GM12878 (cell line): ENCODE results near the gene CAPN10. TPM values are rescaled to one million over a fixed set of nuclear protein-coding genes. Genes with fewer than 3 reads are reported as not detected.

Source experiments
- ATAC-seq: fragments of 200-7000 bp; cut with Tn5 transposase; 3 replicates; pipeline ENCODE4 v1.9.1; 2020; ENCODE audit warnings: mild to moderate bottlenecking, moderate library complexity
- BruUV-seq: library from RNA; stranded (reverse); fragments of 400-500 nt; replicated peaks from 2 replicates; lab custom pipeline; 2021; lab: Mats Ljungman, UMichigan
- CTCF ChIA-PET: fragments of 300-600 bp; sonication (Branson Sonifier 250); formaldehyde crosslinking; extraction: SDS; loops from one replicate; lab custom pipeline; 2021; ENCODE audit warnings: inconsistent platforms; lab: Yijun Ruan, JAX
- POLR2A ChIA-PET: fragments of 350-600 bp; formaldehyde crosslinking; extraction: SDS; loops from one replicate; lab custom pipeline; 2021; ENCODE audit warnings: inconsistent platforms; lab: Charles Lee
- RAD21 ChIA-PET: fragments of 300-600 bp; sonication (Branson Sonifier 250); formaldehyde crosslinking; loops from one replicate; lab custom pipeline; 2023; ENCODE audit warnings: antibody characterized with exemption; ENCODE audit not compliant: unreplicated experiment; lab: Charles Lee
- SMC1A ChIA-PET: fragments of 300-600 bp; sonication (Branson Sonifier 250); formaldehyde crosslinking; loops from one replicate; lab custom pipeline; 2023; ENCODE audit not compliant: unreplicated experiment, uncharacterized antibody; lab: Charles Lee
- DNase-seq: peaks from one replicate; pipeline ENCODE4 v3.0.0-alpha.2; 2011; ENCODE audit warnings: low read depth, low spot score
- FAIRE-seq: peaks from 3 replicates; lab custom pipeline; 2011; peaks lifted over from hg19 to GRCh38; lab: Jason Lieb, UNC
- H2AFZ ChIP-seq: 2 replicates; pipeline ENCODE4 v1.6.0; 2011; ENCODE audit warnings: low read depth, low read length, control low read depth; ENCODE audit not compliant: control insufficient read depth
- H3K27ac ChIP-seq: 2 replicates; pipeline ENCODE4 v1.5.1; 2011; ENCODE audit warnings: control low read depth; ENCODE audit not compliant: control insufficient read depth, insufficient read depth
- H3K27me3 ChIP-seq, 2 experiments: replicated peaks in 1 of 2; 2 replicates each; pipeline versions ENCODE4 v1.6.0 to v1.6.1; 2011; ENCODE audit warnings: low read length in 1 of 2; ENCODE audit not compliant: control insufficient read depth in 2 of 2, insufficient read depth in 2 of 2
- H3K36me3 ChIP-seq, 2 experiments: 2 replicates each; pipeline ENCODE4 v1.5.1; 2011; ENCODE audit warnings: low read length in 1 of 2; ENCODE audit not compliant: control insufficient read depth in 2 of 2, insufficient read depth in 2 of 2
- H3K4me1 ChIP-seq: 2 replicates; pipeline ENCODE4 v1.6.1; 2011; ENCODE audit warnings: mild to moderate bottlenecking, low read length, moderate library complexity, mixed read lengths; ENCODE audit not compliant: control insufficient read depth, insufficient read depth
- H3K4me2 ChIP-seq: 2 replicates; pipeline ENCODE4 v1.6.0; 2011; ENCODE audit warnings: control low read depth; ENCODE audit not compliant: control insufficient read depth, insufficient read depth
- H3K4me3 ChIP-seq: fragments of 200-600 bp; sonication (generic); 2 replicates; pipeline ENCODE4 v1.5.1; 2016
- H3K79me2 ChIP-seq: 2 replicates; pipeline ENCODE4 v1.6.0; 2011; ENCODE audit warnings: low read length; ENCODE audit not compliant: control insufficient read depth, insufficient read depth
- H3K9ac ChIP-seq: 2 replicates; pipeline ENCODE4 v1.8.0; 2011; ENCODE audit warnings: low read length, control low read depth, mixed read lengths; ENCODE audit not compliant: control insufficient read depth, insufficient read depth
- H3K9me3 ChIP-seq: replicated peaks from 3 replicates; pipeline ENCODE4 v1.5.1; 2011; ENCODE audit warnings: mild to moderate bottlenecking, low read length; ENCODE audit not compliant: control insufficient read depth, insufficient read depth
- H4K20me1 ChIP-seq: 2 replicates; pipeline ENCODE4 v1.6.0; 2011; ENCODE audit not compliant: control insufficient read depth, insufficient read depth
- BACH1 ChIP-seq: fragments of 450-650 bp; IDR thresholded peaks from 2 replicates; pipeline ENCODE4 v1.6.1; 2017; ENCODE audit warnings: mild to moderate bottlenecking, borderline replicate concordance
- CREB1 ChIP-seq: IDR thresholded peaks from 2 replicates; pipeline ENCODE4 v1.6.1; 2012; ENCODE audit warnings: low read depth, mild to moderate bottlenecking, inconsistent platforms
- ESRRA ChIP-seq: IDR thresholded peaks from 2 replicates; pipeline ENCODE4 v1.6.1; 2012; ENCODE audit warnings: mild to moderate bottlenecking, low read length, improper control_type of control experiment
- MXI1 ChIP-seq: fragments of 150-350 bp; IDR thresholded peaks from 2 replicates; pipeline ENCODE4 v1.6.1; 2011; ENCODE audit warnings: low read depth, mild to moderate bottlenecking, inconsistent platforms, low read length, improper control_type of control experiment
- NBN ChIP-seq: fragments of 450-650 bp; IDR thresholded peaks from 2 replicates; pipeline ENCODE4 v1.6.1; 2016
- NRF1 ChIP-seq: conservative IDR thresholded peaks from 2 replicates; pipeline ENCODE4 v1.6.1; 2011; ENCODE audit warnings: mild to moderate bottlenecking, low read depth, low read length, improper control_type of control experiment
- RAD21 ChIP-seq: IDR thresholded peaks from 2 replicates; pipeline ENCODE4 v1.6.1; 2011; ENCODE audit warnings: mild to moderate bottlenecking, low read depth, low read length, moderate library complexity; ENCODE audit not compliant: insufficient read depth
- SRF ChIP-seq, 2 experiments: IDR thresholded peaks; 2 replicates each; pipeline ENCODE4 v1.6.1; 2011; ENCODE audit warnings: low read depth in 2 of 2, low read length in 2 of 2, mild to moderate bottlenecking in 1 of 2, moderate library complexity in 1 of 2
- STAT3 ChIP-seq: IDR thresholded peaks from 2 replicates; pipeline ENCODE4 v1.6.1; 2011; ENCODE audit warnings: low read depth, low read length, improper control_type of control experiment
- TAF1 ChIP-seq: IDR thresholded peaks from 2 replicates; pipeline ENCODE4 v1.6.1; 2011; ENCODE audit warnings: mild to moderate bottlenecking, low read depth, low read length, borderline replicate concordance
- WGBS: methylation state at CpG from one replicate; pipeline ENCODE4 v1.1.6; 2016; ENCODE audit warnings: low lambda C conversion rate; ENCODE audit not compliant: insufficient replicate concordance, insufficient coverage; ENCODE audit errors: missing lambda C conversion rate; 5-methylcytosine and 5-hydroxymethylcytosine counted together
- in situ Hi-C: fragments of 300-500 bp; cut with MboI; formaldehyde crosslinking; loops from 9 replicates; pipeline ENCODE4 v1.14.3; 2018; ENCODE audit warnings: mixed read lengths
- intact Hi-C: fragments of 100-400 bp; cut with micrococcal nuclease; formaldehyde crosslinking; loops from one replicate; pipeline ENCODE4 v1.14.2; 2022; ENCODE audit not compliant: unreplicated experiment
- polyA plus RNA-seq, 11 experiments: library from polyadenylated mRNA; depleted of rRNA in 4 of 11; unstranded in 6 of 11; stranded (reverse) in 5 of 11; fragments of >200 nt; fragmentation: Nextera tagmentation in 4 of 11; fragmentation: Illumina TruSeq in 1 of 11; extraction: Ambion mirVana in 4 of 11; extraction: Trizol in 1 of 11; gene quantifications; 1 replicate in 1 of 11; 2 replicates in 10 of 11; pipeline versions ENCODE4 v1.2.1 to v1.2.3, GENCODE V29; 2011 to 2016; ENCODE audit warnings: inconsistent platforms in 2 of 11, missing spikeins in 2 of 11, low read depth in 1 of 11
- total RNA-seq, 4 experiments: library from RNA; depleted of rRNA in 3 of 4; stranded (reverse); fragments of >200 nt in 3 of 4; fragmentation: Illumina TruSeq in 1 of 4; extraction: Trizol in 1 of 4; gene quantifications; 2 replicates each; pipeline versions ENCODE4 v1.2.1 to v1.2.3, GENCODE V29; 2013 to 2021

The CAPN10 gene
- total and polyA plus RNA-seq, 10 of the 15 experiments (the other 5 are each of a cell fraction or from before 2014, with no cell fraction given), result 0.37 to 40.6 (median 17.5) TPM

DNA sequence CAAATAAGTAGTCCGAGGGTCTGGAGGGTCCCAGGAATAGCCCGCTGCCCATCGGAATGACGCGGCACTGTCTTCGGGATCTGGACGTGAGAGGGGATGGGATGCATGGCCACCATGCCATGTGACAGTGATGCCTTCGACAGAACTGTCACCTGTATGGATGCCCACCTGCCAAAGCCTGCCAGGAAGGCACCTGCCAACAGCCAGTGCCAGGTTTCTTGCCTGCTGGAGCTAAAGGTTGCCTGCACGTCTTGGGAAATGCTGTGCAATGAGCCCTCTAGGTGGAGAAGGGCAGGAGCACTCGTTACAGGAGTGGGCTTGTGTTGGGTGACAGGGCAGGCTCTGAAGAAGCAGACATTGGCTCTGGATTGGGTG lies 59.3 kb downstream of the CAPN10 start (continued):
- TF ChIP-seq NBN (no peak), ESRRA (no peak), NRF1 (no peak), STAT3 (no peak), TAF1 (no peak)

DNA sequence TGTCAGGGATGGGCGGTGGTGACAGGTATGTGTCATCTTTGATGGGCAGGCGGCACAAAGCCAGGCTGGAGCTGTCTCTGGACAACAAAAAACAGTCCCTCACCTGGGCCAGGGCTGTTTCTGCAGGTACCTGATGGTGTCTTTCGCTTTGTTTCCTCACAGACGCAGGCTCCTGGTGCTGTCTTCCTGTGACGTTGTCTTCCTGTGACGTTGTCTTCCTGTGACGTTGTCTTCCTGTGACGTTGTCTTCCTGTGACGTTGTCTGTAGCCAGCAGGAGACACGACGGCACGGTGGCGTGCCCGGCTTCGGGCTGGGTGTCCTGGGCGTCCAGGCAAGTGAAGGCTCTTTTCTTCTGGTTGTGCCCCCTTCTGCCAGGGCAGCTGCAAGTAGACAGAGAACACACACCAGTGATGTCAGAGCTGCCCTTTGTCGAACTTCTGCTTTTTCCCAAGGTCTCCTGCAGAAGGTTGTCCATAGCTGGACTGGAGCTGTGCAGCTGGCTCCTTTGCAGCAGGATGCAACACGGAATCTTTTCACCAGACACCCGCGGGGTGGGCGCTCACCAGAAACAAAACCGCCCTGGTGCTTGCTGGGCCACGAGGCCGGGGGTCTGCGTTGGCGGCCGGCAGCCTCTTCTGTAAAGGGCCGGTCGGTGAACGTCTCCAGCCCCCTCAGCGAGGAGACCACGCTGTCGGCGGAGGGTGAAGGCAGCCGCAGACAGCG lies 59.8 kb downstream of the CAPN10 start:
- no peak for ATAC-seq
- H3K27ac ChIP-seq, result no peak overlapping the region
- no peak overlapping the region for H3K9ac ChIP-seq
- no peak for TF ChIP-seq MXI1
- peak; percentile 52; the same call in 1 of the 2 replicates for TF ChIP-seq CREB1
- no peak for TF ChIP-seq RAD21
- TF ChIP-seq BACH1, result no peak
- TF ChIP-seq SRF (IDR thresholded peaks at IDR 0.05; ENCODE audit: low read depth in 2 of 2, low read length in 2 of 2), result no peak
- H3K4me3 ChIP-seq, result no peak overlapping the region
- peaks cover 0 to 5% of the 10 kb centered on the region in 2 experiments for H3K27me3 ChIP-seq
- in situ Hi-C loops (no loop called here), intact Hi-C loops (no loop called here)
- ChIA-PET CTCF (no interaction called here), SMC1A (no interaction called here), POLR2A (no interaction called here), RAD21 (no interaction called here)
- H3K4me1 ChIP-seq, result no peaks in the 10 kb centered on the region
- FAIRE-seq, result no peak
- no peak overlapping the region for H2AFZ ChIP-seq
- H3K79me2 ChIP-seq, result no peaks in the 10 kb centered on the region
- no TSS peak for BruUV-seq
- H4K20me1 ChIP-seq, result no peaks in the 10 kb centered on the region
- H3K9me3 ChIP-seq, result peaks cover 2% of the 10 kb centered on the region; the same call in 2 of the 3 replicates
- H3K4me2 ChIP-seq, result no peak overlapping the region
- DNase-seq, result no peak
- 63% methylated on average over 36 of the region's 36 CpGs for WGBS
- no peaks in the 10 kb centered on the region for H3K36me3 ChIP-seq
